ENCODE measurements around the gene AP1M1. TPM values are rescaled to one million over a fixed set of nuclear protein-coding genes. Genes with fewer than 3 reads are reported as not detected.

AP1M1 gene
- total RNA-seq, 1 donor from 2014 or later = 105 TPM

- no peak overlapping the region for H3K4me3 ChIP-seq (ENCODE audit: low read depth, low read length)
- DNase-seq (ENCODE audit: low read depth) = no peak
- TF ChIP-seq CTCF (conservative IDR thresholded peaks at IDR 0.05; ENCODE audit: low read depth, low read length) = no peak
These were observed 15.4 kb downstream of the AP1M1 start for GRCh38 chr19:16213076-16213475.

- no peak overlapping the region for H3K4me3 ChIP-seq (ENCODE audit: low read depth, low read length)
- no peak for TF ChIP-seq CTCF (conservative IDR thresholded peaks at IDR 0.05; ENCODE audit: low read depth, low read length)
- DNase-seq (ENCODE audit: low read depth) = no peak
These were observed 19.3 kb downstream of the AP1M1 start for GRCh38 chr19:16216744-16217670.

GRCh38 chr19:16217716-16218451 is 20.2 kb downstream of the AP1M1 start:
- DNase-seq (ENCODE audit: low read depth) = no peak
- no peak overlapping the region for H3K4me3 ChIP-seq (ENCODE audit: low read depth, low read length)
- TF ChIP-seq CTCF (conservative IDR thresholded peaks at IDR 0.05; ENCODE audit: low read depth, low read length) = no peak

GRCh38 chr19:16218851-16219250 is 21.1 kb downstream of the AP1M1 start:
- H3K4me3 ChIP-seq (ENCODE audit: low read depth, low read length) = no peak overlapping the region
- no peak for DNase-seq (ENCODE audit: low read depth)
- no peak for TF ChIP-seq CTCF (conservative IDR thresholded peaks at IDR 0.05; ENCODE audit: low read depth, low read length)

- no peak for TF ChIP-seq CTCF (conservative IDR thresholded peaks at IDR 0.05; ENCODE audit: low read depth, low read length)
- no peak for DNase-seq (ENCODE audit: low read depth)
- H3K4me3 ChIP-seq (ENCODE audit: low read depth, low read length) = no peak overlapping the region
These were observed 25.1 kb downstream of the AP1M1 start for GRCh38 chr19:16222806-16223205.

GRCh38 chr19:16223746-16224145 is 26.0 kb downstream of the AP1M1 start:
- TF ChIP-seq CTCF (conservative IDR thresholded peaks at IDR 0.05; ENCODE audit: low read depth, low read length) = no peak
- DNase-seq (ENCODE audit: low read depth) = no peak
- no peak overlapping the region for H3K4me3 ChIP-seq (ENCODE audit: low read depth, low read length)

Measured in epithelial cell of proximal tubule (primary cell).